Measurements from ENCODE around the gene TRMT10A.

DNA sequence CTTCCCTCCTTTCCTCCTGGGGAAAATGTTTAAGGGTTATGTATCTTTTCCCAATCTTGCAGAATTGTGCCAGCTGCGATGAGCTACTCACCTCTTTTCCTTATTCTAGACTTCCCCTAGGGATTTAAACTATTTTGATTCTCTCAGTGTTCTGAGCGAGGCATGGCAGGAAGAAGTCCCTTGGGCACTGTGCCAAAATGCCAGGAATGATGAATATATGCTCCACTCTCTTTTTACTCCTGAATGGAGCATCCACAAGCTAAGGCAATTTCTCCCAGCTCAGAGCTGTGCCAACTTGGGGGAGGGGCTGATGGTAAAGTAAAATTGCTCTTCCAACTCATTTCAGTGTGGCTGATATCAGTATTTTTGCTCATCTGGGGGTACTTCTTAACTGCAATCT, 57.1 kb downstream of the TRMT10A start:
- TF ChIP-seq, protein P1, sequence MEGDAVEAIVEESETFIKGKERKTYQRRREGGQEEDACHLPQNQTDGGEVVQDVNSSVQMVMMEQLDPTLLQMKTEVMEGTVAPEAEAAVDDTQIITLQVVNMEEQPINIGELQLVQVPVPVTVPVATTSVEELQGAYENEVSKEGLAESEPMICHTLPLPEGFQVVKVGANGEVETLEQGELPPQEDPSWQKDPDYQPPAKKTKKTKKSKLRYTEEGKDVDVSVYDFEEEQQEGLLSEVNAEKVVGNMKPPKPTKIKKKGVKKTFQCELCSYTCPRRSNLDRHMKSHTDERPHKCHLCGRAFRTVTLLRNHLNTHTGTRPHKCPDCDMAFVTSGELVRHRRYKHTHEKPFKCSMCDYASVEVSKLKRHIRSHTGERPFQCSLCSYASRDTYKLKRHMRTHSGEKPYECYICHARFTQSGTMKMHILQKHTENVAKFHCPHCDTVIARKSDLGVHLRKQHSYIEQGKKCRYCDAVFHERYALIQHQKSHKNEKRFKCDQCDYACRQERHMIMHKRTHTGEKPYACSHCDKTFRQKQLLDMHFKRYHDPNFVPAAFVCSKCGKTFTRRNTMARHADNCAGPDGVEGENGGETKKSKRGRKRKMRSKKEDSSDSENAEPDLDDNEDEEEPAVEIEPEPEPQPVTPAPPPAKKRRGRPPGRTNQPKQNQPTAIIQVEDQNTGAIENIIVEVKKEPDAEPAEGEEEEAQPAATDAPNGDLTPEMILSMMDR (conservative IDR thresholded peaks at IDR 0.05; ENCODE audit: low read depth in 2 of 2): no peak
- TF ChIP-seq POLR2AphosphoS5 (IDR thresholded peaks at IDR 0.05; ENCODE audit: low read depth) (no peak), EZH2 (IDR thresholded peaks at IDR 0.05; ENCODE audit: low read depth, unreplicated experiment) (no peak), JUNB (IDR thresholded peaks at IDR 0.05; ENCODE audit: unreplicated experiment) (no peak)
- TF ChIP-seq, protein P2, sequence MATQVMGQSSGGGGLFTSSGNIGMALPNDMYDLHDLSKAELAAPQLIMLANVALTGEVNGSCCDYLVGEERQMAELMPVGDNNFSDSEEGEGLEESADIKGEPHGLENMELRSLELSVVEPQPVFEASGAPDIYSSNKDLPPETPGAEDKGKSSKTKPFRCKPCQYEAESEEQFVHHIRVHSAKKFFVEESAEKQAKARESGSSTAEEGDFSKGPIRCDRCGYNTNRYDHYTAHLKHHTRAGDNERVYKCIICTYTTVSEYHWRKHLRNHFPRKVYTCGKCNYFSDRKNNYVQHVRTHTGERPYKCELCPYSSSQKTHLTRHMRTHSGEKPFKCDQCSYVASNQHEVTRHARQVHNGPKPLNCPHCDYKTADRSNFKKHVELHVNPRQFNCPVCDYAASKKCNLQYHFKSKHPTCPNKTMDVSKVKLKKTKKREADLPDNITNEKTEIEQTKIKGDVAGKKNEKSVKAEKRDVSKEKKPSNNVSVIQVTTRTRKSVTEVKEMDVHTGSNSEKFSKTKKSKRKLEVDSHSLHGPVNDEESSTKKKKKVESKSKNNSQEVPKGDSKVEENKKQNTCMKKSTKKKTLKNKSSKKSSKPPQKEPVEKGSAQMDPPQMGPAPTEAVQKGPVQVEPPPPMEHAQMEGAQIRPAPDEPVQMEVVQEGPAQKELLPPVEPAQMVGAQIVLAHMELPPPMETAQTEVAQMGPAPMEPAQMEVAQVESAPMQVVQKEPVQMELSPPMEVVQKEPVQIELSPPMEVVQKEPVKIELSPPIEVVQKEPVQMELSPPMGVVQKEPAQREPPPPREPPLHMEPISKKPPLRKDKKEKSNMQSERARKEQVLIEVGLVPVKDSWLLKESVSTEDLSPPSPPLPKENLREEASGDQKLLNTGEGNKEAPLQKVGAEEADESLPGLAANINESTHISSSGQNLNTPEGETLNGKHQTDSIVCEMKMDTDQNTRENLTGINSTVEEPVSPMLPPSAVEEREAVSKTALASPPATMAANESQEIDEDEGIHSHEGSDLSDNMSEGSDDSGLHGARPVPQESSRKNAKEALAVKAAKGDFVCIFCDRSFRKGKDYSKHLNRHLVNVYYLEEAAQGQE (IDR thresholded peaks at IDR 0.05; ENCODE audit: unreplicated experiment): no peak
- TF ChIP-seq, protein P3, sequence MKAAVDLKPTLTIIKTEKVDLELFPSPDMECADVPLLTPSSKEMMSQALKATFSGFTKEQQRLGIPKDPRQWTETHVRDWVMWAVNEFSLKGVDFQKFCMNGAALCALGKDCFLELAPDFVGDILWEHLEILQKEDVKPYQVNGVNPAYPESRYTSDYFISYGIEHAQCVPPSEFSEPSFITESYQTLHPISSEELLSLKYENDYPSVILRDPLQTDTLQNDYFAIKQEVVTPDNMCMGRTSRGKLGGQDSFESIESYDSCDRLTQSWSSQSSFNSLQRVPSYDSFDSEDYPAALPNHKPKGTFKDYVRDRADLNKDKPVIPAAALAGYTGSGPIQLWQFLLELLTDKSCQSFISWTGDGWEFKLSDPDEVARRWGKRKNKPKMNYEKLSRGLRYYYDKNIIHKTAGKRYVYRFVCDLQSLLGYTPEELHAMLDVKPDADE (IDR thresholded peaks at IDR 0.05): no peak

Measured in GM23338 (cell line).